K562 (cell line): Measurements from ENCODE around the gene TMEM204. TPM values are rescaled to one million over a fixed set of nuclear protein-coding genes. Genes with fewer than 3 reads are reported as not detected.

Experiments used
- ARNT ChIP-seq, 2 experiments: fragments of 450-650 bp; IDR thresholded peaks; 2 replicates each; pipeline ENCODE4 v1.6.1; 2016; ENCODE audit warnings: mild to moderate bottlenecking in 1 of 2
- HNRNPUL1 ChIP-seq: fragments of 200-400 bp; formaldehyde crosslinking; IDR thresholded peaks from 2 replicates; pipeline ENCODE4 v1.6.1; 2017; ENCODE audit warnings: low read length
- KAT2B ChIP-seq: IDR thresholded peaks from one replicate; pipeline ENCODE4 v1.6.1; 2012; ENCODE audit warnings: low read depth, mild to moderate bottlenecking, control low read depth, inconsistent platforms, low read length, moderate library complexity
- L3MBTL2 ChIP-seq: fragments of 450-650 bp; IDR thresholded peaks from 2 replicates; pipeline ENCODE4 v1.6.1; 2016; ENCODE audit warnings: mild to moderate bottlenecking, moderate library complexity
- RHOXF2B ChIP-seq: fragments of 250-450 bp; sonication (Bioruptor Pico); conservative IDR thresholded peaks from 2 replicates; pipeline ENCODE4 v1.5.1; 2021
- polyA plus RNA-seq, 8 experiments: library from polyadenylated mRNA; depleted of rRNA in 4 of 8; stranded (reverse) in 5 of 8; unstranded in 3 of 8; fragments of >200 nt; fragmentation: Nextera tagmentation in 2 of 8; fragmentation: Illumina TruSeq in 1 of 8; extraction: Ambion mirVana in 2 of 8; extraction: Trizol in 1 of 8; gene quantifications; 2 replicates each; pipeline versions ENCODE4 v1.2.1 to v1.2.3, GENCODE V29; 2011 to 2014; ENCODE audit warnings: inconsistent platforms in 1 of 8, missing spikeins in 1 of 8
- total RNA-seq, 7 experiments: library from RNA; depleted of rRNA in 6 of 7; stranded (reverse); fragments of >200 nt in 6 of 7; fragmentation: Illumina TruSeq in 2 of 7; extraction: Trizol in 2 of 7; gene quantifications; 2 replicates each; pipeline versions ENCODE4 v1.2.1 to v1.2.3, GENCODE V29; 2011 to 2021; ENCODE audit warnings: low replicate concordance in 1 of 7
- TF ChIP-seq, protein P1 (sequence below): fragments of 450-650 bp; IDR thresholded peaks from 2 replicates; pipeline ENCODE4 v1.6.1; 2016
- TF ChIP-seq, protein P2 (sequence below), 2 experiments: fragments of 450-650 bp; IDR thresholded peaks; 2 replicates each; pipeline ENCODE4 v1.6.1; 2018; ENCODE audit warnings: mild to moderate bottlenecking in 2 of 2, low read depth in 1 of 2; ENCODE audit not compliant: partially characterized antibody in 2 of 2

TMEM204 gene
- total and polyA plus RNA-seq, 9 of the 15 experiments (the other 6 are each of a cell fraction or from before 2014, with no cell fraction given) = 0.04 to 0.18 TPM; not detected in 7

DNA sequence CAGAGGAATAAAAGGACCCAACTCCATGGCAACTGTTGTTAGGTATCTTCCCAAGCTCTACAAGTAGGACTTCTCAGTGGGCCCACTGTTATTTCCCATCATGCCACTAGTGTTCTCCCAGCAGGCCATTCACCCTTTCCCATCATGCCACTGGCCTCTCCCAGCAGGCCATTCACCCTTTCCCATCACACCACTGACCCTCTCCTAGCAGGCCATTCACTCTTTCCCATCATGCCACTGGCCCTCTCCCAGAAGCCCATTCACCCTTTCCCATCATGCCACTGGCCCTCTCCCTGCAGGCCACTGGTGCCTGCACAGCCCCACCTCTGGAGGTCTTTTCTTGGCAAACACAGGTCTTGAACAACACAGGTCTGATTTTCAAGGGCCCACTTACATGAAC lies 42.1 kb downstream of the TMEM204 start (continued):
- TF ChIP-seq L3MBTL2 (0 out of 2 replicates have a peak, but pooled peaks have one; percentile 17), RHOXF2B (CRISPR knock-in tag) (no peak), HNRNPUL1 (no peak), KAT2B (no peak), ARNT (IDR thresholded peaks at IDR 0.05) (peak in 1 of 2 experiments; percentile 62; a peak in 1 of 4 replicates)
- TF ChIP-seq, protein P1, sequence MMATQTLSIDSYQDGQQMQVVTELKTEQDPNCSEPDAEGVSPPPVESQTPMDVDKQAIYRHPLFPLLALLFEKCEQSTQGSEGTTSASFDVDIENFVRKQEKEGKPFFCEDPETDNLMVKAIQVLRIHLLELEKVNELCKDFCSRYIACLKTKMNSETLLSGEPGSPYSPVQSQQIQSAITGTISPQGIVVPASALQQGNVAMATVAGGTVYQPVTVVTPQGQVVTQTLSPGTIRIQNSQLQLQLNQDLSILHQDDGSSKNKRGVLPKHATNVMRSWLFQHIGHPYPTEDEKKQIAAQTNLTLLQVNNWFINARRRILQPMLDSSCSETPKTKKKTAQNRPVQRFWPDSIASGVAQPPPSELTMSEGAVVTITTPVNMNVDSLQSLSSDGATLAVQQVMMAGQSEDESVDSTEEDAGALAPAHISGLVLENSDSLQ = peak; percentile 20; the same call in 1 of the 2 replicates
- TF ChIP-seq, protein P2, sequence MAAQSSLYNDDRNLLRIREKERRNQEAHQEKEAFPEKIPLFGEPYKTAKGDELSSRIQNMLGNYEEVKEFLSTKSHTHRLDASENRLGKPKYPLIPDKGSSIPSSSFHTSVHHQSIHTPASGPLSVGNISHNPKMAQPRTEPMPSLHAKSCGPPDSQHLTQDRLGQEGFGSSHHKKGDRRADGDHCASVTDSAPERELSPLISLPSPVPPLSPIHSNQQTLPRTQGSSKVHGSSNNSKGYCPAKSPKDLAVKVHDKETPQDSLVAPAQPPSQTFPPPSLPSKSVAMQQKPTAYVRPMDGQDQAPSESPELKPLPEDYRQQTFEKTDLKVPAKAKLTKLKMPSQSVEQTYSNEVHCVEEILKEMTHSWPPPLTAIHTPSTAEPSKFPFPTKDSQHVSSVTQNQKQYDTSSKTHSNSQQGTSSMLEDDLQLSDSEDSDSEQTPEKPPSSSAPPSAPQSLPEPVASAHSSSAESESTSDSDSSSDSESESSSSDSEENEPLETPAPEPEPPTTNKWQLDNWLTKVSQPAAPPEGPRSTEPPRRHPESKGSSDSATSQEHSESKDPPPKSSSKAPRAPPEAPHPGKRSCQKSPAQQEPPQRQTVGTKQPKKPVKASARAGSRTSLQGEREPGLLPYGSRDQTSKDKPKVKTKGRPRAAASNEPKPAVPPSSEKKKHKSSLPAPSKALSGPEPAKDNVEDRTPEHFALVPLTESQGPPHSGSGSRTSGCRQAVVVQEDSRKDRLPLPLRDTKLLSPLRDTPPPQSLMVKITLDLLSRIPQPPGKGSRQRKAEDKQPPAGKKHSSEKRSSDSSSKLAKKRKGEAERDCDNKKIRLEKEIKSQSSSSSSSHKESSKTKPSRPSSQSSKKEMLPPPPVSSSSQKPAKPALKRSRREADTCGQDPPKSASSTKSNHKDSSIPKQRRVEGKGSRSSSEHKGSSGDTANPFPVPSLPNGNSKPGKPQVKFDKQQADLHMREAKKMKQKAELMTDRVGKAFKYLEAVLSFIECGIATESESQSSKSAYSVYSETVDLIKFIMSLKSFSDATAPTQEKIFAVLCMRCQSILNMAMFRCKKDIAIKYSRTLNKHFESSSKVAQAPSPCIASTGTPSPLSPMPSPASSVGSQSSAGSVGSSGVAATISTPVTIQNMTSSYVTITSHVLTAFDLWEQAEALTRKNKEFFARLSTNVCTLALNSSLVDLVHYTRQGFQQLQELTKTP (IDR thresholded peaks at IDR 0.05; ENCODE audit: low read depth in 1 of 2, partially characterized antibody in 2 of 2) = peak in 1 of 2 experiments; percentile 96
